ENCODE measurements around the gene DPP10.

GRCh38 chr2:115610888-115611287 lies 1168.4 kb downstream of the DPP10 start:
- TF ChIP-seq YY1 (IDR thresholded peaks at IDR 0.05; ENCODE audit: low read depth) (no peak), EP300 (IDR thresholded peaks at IDR 0.05; ENCODE audit: borderline replicate concordance) (no peak), MAX (IDR thresholded peaks at IDR 0.05) (no peak), NFIC (IDR thresholded peaks at IDR 0.05) (no peak), CREB1 (IDR thresholded peaks at IDR 0.05; ENCODE audit: low read depth) (no peak), CEBPB (IDR thresholded peaks at IDR 0.05) (no peak), FOXM1 (IDR thresholded peaks at IDR 0.05; ENCODE audit: borderline replicate concordance, low read depth) (no peak), RAD21 (IDR thresholded peaks at IDR 0.05; ENCODE audit: low read depth) (no peak), EGR1 (IDR thresholded peaks at IDR 0.05) (no peak), TAF1 (IDR thresholded peaks at IDR 0.05; ENCODE audit: low read depth) (no peak)

Data from Ishikawa (cell line).